Fibroblast of peridontal ligament (primary cell): ENCODE results near the gene TRIM73.
"Not testable (repeated sequence)": the region's sequence is repeated elsewhere in the genome, so short reads cannot be mapped to it uniquely, and the experiment has no call there.

Experiments used
- DNase-seq: peaks from one replicate; pipeline ENCODE4 v3.0.0-alpha.2; 2010; ENCODE audit errors: extremely low read depth

Gene TRIM73

GRCh38 chr7:75415829-75416373, 20.5 kb downstream of the TRIM73 start:
- not testable (repeated sequence) for DNase-seq

GRCh38 chr7:75416787-75417186, 21.4 kb downstream of the TRIM73 start:
- not testable (repeated sequence) for DNase-seq

DNA sequence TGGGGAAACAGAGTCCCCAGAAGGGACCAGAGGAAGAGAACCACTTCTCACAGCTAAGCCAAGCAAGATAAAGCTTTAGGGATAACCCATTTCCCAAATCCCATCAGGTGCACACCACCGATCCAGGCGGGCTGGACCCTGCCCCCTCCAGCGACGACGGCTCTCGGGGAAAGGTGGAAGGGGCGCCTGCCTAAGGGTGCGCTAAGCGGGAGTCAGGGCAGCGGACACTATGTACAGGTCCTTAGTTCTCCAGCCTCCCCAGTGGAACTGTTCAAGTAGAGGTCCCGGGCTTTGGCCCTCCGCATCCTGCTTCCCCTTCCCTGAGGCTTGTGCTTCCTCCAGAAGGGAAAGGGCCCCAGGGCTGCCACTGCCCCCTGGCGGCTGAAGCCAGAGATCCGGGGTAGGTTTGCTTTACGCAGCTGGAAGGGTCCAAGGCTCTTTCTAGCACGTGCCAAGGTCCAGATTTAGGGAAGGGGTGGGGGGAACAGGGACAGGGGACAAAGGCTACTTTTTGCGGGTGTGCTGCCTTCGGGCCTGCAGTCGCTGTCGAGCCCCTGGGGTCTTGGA, 22.9 kb downstream of the TRIM73 start:
- not testable (repeated sequence) for DNase-seq

DNA sequence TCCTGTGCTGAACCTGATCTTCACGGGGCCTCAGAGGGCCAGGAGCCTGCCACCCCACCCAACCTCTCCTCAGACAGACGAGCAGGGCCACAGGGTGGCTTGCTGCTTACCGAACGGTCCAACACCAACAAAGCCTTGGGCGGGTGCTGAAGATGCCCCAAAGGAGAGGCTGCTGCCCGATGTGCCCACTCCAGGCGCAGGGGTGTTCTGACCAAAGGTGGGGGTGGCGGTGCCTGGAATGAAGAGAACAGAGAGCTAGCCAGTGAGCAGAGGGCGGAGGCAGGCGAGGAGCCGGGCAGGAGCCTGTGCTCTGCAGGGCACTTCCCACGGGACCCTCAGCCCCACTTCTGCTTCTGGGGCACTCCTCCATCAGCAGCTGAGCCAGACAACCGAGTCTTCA, 23.8 kb downstream of the TRIM73 start:
- DNase-seq = not testable (repeated sequence)

GRCh38 chr7:75419693-75420092, 24.3 kb downstream of the TRIM73 start:
- not testable (repeated sequence) for DNase-seq

GRCh38 chr7:75420152-75420551, 24.7 kb downstream of the TRIM73 start:
- DNase-seq = not testable (repeated sequence)

DNA sequence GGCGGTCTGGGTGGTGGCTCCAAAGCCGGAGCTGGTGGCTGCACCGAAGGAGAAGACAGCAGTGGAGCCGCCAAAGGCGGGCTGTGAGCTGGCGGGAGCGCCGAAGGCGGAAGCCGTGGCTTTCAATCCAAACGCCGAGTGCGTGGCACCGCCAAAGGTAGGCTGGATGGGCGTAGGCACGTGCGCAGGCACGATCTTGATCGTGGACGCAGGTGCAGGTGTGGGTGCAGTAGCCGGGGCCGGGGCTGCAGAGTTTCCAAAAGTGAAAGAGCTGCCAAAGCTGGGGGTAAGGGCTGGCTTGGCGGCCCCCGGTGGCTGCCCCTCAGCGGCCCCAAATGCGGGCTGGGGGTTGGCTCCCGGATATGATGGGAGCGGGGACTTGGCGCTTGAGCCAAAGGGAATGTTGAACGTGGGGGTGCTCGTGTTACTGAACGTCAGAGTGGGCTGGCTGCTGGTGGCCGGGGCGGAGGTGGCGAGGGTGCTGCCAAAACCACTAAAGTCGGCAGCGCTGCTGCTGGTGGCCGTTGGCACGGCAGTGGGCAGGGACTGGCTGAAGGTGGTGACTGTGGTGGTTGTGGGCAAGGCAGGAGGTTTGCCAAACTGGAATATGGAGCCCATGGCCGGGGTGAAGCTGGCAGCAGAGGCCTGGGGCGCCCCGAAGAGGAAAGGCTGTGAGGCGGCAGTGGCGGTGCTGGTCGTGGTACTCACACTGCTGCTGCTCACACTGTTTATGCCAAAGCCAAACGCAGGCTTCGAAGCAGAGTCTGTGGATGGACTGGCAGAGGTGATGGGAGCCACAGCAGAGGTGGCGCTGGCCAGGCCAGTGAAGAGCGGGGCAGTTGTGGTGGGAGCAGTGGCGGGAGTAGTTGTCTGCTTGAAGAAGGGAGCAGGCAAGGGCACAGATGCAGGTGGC, 26.6 kb downstream of the TRIM73 start:
- DNase-seq = not testable (repeated sequence)

GRCh38 chr7:75423481-75423880, 28.1 kb downstream of the TRIM73 start:
- not testable (repeated sequence) for DNase-seq

- DNase-seq = not testable (repeated sequence)
These were observed 43.6 kb downstream of the TRIM73 start for GRCh38 chr7:75439000-75439399.

DNA sequence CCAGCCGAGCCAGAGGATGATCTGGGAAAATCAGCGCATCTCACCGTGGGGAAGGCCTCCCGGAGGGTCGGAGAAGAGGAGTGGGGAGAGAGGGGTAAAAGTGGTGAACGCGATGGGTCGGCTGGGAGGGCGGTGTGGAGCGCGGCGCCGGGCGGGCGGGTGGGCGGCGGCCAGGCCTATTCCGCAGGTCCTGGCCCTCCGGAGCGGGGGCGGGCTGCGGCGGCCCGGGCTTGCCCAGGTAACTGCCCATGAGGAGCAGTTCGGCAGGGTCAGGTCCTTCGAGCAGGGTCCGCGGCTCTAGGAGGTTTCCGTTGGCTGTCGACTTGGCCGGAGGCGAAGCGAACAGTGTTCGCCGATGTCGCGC, 46.7 kb downstream of the TRIM73 start:
- not testable (repeated sequence) for DNase-seq

DNA sequence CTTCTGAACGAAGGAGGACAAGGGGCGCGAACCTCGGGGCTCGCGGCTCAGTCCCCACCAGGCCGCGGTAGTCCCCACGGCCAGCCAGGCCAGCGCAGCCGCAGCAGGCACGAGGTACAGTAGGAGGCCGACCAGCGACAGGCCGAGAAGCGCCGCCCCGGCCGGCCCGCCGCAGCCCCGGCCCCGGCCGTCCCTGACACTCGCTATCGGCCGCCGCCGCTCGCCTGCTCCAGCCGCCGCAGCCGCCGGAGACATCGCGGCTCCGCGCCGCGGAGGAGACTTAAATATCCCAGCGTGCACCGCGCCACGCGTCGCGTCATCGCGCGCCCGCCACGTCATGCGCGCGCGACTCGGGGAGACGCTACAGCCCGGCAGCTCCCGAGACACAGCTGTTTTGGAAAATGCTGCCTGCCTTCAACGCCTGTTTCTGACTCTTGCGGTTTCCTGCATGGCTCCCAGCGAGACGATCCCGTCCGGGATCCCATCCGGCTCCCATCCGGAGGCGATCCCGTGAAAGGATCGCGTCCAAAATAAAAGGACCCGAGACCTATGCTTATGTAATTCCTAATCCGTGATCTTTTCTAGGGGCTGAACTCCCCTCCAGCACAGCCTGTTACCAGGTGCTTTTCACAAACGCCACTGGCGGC, 47.2 kb downstream of the TRIM73 start:
- DNase-seq = peak; percentile 16

DNA sequence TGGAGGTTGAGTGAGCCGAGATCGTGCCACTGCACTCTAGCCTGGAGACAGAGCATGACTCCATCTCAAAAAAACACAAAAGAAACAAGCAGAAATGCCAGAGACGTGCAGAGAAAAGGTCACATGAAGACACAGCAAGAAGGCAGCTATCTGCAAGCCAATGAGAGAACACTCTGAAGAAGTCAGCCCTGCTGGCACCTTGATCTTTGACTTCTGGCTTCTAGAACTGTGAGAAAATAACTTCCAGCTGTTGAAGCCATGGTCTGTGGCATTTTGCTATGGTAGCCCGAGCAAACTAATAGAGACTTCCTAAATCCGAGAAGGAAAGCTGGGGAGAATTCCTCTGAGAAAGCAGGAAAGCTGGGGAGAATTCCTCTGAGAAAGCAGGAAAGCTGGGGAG, 54.5 kb downstream of the TRIM73 start:
- DNase-seq = not testable (repeated sequence)

DNA sequence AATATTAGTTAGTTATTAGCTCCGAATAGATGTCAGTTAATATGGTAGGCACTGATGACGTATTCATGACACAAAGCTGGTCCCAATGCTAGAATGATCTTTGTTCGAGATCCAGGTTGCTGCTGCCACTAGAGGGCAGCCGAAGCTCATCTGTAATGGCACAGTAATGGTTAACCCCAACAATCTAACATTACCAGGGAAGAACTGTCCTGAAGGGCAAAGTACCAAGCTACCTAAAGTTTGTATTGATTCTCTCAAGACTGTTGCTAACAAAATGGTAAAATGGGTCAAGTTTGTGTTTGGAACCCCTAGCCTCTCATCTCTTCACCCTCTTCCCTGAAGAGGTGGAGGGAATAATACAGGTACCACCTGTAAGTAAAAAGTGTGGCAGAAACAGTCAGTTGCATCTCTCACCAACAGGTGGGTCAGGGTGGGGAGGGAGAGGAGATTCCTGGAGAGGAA, 57.1 kb downstream of the TRIM73 start:
- DNase-seq = not testable (repeated sequence)
